Right lobe of liver (tissue), 4 donors: ENCODE results near the gene CFLAR.

Experiments used
- POLR2A ChIP-seq: fragments of 450-650 bp; IDR thresholded peaks from one replicate; pipeline ENCODE4 v1.6.1; 2017; ENCODE audit warnings: antibody characterized with exemption, mild to moderate bottlenecking
- TF ChIP-seq, protein P1 (sequence below), 4 donors: fragments of 200-600 bp in 3 of 4; fragments of 450-650 bp in 1 of 4; IDR thresholded peaks; one replicate each; pipeline versions ENCODE4 v1.5.1 to v1.8.0; 2016 to 2022; ENCODE audit warnings: antibody characterized with exemption in 4 of 4, mild to moderate bottlenecking in 2 of 4
- donor health status: DM: no; HTN: no; CAD: no.
- donor health status: DM: no; HTN: no; CAD: no.
- donor health status: DM: no; HTN: yes; CAD: no.

DNA sequence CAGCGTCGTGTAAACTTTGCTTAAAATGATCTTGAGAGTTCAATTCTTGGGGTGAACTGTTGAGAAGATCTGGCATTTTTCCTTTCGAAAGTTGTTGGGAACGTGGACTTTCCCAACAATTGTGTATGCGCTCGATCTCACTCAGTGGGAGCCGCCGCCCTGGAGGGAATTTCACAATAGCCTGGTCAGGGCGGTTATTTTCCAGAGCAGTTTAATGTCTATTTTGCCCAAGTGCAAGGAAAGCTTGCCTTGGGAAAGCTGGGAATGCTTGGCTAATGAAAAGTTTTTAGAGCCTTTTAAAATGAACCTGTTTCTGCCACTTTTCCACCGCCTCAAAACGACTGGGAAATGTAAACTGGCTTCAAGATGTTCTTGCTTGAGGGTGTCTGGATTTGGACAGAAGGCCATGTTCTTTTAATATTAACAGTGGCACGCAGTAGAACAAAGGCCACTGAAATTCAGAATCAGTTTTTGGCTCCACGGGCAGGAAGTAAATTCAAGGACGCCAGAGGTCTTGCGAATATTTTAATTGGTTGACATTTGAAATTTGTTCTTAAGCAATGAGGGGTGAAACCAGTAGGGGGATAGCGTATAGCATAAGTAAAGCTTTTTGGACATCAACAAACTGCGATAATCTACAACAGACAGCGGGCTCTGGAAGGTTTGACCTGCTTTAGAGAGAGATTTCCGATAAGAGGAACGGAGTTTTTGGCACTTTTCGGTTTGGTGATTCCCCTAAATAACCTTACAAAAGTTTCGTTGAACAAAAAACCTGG is 1.2 kb downstream of the CFLAR start:
- TF ChIP-seq, protein P1, sequence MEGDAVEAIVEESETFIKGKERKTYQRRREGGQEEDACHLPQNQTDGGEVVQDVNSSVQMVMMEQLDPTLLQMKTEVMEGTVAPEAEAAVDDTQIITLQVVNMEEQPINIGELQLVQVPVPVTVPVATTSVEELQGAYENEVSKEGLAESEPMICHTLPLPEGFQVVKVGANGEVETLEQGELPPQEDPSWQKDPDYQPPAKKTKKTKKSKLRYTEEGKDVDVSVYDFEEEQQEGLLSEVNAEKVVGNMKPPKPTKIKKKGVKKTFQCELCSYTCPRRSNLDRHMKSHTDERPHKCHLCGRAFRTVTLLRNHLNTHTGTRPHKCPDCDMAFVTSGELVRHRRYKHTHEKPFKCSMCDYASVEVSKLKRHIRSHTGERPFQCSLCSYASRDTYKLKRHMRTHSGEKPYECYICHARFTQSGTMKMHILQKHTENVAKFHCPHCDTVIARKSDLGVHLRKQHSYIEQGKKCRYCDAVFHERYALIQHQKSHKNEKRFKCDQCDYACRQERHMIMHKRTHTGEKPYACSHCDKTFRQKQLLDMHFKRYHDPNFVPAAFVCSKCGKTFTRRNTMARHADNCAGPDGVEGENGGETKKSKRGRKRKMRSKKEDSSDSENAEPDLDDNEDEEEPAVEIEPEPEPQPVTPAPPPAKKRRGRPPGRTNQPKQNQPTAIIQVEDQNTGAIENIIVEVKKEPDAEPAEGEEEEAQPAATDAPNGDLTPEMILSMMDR (IDR thresholded peaks at IDR 0.05): peak in 2 of 4 donors; percentile 22 to 48
- peak; percentile 68 for TF ChIP-seq POLR2A
